NCI-H1105 treated with DMSO at 0.1 percent for 48 hours (cell line): ENCODE data around the gene SLC13A1.
"Not testable (repeated sequence)": the region's sequence is repeated elsewhere in the genome, so short reads cannot be mapped to it uniquely, and the experiment has no call there.

Experiments used
- DNase-seq: peaks from one replicate; lab custom pipeline; 2025; lab: John Stamatoyannopoulos, UW

Gene SLC13A1

GRCh38 chr7:123126171-123126570 is 73.6 kb downstream of the SLC13A1 start:
- DNase-seq: no peak

- no peak for DNase-seq
These were observed 74.5 kb downstream of the SLC13A1 start for GRCh38 chr7:123125231-123125630.

GRCh38 chr7:123122916-123123315 is 76.9 kb downstream of the SLC13A1 start:
- DNase-seq: no peak

DNA sequence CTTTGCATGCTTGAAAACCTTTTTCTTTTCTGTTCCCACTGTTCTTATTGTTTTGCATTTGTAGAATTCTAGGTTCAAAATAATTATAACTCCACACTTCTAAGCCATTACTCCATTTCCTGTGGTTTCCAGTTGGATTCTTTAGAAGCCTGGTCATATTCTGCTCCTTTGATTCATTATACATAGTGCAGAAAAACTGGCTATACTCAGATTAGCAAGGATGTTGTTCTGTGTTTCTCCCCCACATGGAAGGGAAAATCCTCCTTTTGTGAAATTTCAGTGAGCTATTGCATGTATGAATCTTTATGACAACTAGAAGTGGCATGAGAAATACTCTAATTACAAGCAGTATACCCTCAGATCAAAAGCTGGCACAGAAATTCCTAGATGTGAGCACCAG is 79.5 kb downstream of the SLC13A1 start:
- no peak for DNase-seq

DNA sequence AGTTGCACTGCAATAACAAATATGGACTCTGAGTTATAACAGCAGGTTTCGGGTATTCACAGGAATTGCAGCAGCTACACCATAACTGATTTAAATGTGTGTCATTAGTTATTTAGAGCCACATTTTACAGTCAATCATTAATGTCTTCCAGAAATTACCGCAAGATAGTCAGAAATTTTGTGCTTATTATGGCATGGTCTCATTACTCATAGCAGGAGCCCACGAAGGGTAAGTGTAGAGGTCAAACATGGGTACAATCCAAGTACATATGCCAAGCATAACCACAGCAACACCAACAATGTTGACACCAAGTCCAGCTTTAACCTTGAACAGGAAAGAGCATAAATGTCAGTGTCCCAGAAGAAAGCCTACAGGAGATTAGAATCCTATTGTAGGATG is 84.4 kb downstream of the SLC13A1 start:
- no peak for DNase-seq

DNA sequence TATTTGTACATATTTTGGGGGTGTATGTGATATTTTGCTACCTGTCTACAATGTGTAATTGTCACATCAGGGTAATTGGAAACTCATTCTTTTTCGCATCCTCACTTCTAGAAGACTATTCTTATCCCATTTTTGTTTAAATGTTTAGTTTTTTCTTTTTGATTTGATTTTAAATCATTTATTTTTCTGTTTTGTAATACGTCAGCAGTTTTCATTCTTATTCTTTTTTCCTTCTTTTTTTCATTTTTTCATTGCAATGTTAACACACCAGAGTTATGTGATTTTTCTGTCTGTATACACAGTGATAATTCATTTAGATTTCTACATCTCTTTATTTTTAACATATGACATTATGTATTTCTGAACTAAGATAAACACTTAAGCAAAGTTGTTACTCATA is 85.5 kb downstream of the SLC13A1 start:
- DNase-seq: no peak

GRCh38 chr7:123112833-123113232 is 86.9 kb downstream of the SLC13A1 start:
- DNase-seq: no peak

- no peak for DNase-seq
These were observed 100.1 kb downstream of the SLC13A1 start for GRCh38 chr7:123099712-123100111.

DNA sequence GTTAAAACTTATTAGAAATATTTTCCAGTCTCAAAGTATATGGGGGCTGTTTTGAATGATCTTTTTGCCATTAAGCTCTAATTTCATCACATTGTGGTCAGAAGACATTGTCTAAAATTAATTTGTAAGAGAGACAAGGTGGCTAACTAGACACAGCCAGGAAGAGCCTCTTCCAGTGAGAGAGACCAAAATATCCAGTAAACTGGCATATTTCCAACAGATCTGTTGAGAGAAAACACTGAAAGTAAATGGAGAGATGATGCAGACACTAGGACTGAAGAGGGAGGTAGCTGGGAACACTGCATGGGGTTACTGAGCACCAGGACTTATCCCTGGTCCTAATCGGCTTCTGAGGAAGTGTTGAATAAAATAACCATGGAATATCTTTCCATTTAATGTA is 102.8 kb downstream of the SLC13A1 start:
- DNase-seq: no peak

DNA sequence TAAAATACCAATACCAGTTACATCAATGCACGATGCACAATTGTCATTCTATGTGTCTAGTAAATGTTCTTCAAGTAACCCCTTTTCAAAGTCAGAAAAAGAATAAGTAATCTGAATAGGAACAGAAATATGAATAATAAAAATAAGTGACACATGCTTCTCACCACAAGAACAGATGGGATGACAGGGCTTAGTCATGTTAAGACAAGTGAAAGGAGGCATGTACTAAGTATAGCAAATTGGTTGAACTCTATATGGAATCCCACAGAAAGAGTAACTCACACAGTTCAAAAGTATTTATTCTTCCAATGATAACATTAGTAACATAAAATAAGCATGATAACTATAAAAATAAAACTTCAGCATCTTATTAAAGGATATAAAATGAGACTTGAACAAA is 103.3 kb downstream of the SLC13A1 start:
- DNase-seq: no peak

DNA sequence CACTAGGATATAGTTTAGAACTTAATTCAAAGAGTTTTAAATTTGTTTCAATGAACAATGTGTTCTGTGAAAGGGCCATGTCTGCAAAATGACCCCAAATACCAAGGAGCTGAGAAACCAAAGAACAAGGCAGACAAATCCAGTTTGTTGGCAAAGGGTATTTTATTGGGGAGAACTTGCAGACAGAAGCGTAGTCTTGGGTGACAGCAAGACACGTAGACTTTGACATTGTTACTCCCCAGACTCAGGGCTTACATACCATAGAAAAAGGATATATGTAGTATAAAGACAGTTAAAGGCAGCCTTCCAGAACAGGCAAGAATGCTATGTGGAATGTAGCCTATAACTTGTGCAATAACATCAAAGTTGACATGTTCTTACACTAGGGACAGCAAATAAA is 109.3 kb downstream of the SLC13A1 start:
- no peak for DNase-seq

GRCh38 chr7:123086910-123087309 is 112.9 kb downstream of the SLC13A1 start:
- DNase-seq: not testable (repeated sequence)

- DNase-seq: not testable (repeated sequence)
These were observed 114.9 kb downstream of the SLC13A1 start for GRCh38 chr7:123084861-123085260.

DNA sequence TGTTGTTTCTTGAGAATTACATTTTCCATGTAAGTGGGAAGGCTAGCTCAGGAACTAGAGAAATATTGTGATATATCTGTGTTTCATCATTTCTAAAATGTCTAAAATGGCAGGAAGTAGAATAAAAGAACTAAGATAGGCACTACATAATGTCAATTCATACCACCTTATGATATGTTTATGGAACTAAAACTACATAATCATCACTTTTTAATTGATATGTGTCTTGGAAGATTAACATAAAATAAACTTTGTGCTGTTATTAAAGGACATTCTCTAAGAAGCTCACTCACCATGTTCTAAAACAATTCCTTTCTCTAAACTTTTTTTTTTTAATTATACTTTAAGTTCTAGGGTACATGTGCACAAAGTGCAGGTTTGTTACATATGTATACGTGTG is 120.7 kb downstream of the SLC13A1 start:
- DNase-seq: no peak

DNA sequence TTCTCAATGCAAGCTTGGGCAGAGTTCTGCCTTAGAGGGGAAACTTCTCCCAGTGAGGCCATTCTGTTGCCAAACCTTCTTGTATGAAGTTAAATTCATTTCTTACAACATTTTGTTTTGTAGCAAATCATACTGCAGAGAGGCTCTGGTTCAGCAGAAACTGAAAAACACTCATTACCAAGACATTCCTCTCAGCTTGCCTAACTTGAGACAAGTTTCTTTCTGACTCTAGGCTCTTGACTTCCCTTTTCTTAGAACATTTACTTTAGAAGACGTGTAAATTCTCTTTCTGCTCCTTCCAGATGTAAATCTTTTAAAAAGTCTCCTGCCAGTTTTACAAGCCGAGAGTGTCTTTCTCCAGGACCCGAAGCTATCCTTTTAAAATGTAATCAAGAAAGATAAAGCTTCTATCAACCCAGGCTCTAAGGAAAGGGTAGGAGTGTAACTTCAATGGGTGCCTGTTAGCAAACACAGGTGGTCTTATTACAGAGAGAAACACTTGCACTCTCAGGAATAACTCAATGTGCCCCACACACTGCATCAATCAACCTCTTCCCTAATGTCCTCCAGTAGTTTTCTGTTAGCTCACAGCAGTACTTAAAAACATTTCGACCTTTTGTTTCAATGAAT is 123.8 kb downstream of the SLC13A1 start:
- DNase-seq: no peak

- DNase-seq: no peak
These were observed 129.0 kb downstream of the SLC13A1 start for GRCh38 chr7:123070702-123071286.

DNA sequence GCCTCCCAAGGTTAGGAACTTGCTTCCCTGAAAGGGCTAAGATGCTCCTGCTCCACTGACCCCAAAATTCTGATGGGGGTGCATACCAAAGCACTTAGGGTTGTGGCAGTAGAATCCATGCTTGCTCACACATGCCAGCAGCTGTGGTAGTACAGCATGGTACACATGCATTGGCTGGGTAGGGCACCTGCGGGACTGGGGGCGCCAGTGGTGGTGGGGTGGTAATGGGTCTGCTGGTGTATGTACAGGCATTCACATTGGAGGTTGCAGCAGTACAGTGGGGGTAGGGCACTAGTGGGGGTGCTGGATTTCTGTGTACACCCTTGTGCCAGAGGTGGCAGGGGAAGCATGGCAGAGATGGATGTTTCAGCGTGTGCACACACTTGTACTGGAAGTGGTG is 132.0 kb downstream of the SLC13A1 start:
- DNase-seq: no peak
